HL-60/S4 (cell line): Measurements from ENCODE around the gene GVQW3.

Experiments used
- in situ Hi-C: fragments of 300-500 bp; cut with MboI; formaldehyde crosslinking; loops from 2 replicates; pipeline ENCODE4 v1.14.3; 2022; ENCODE audit warnings: low sequenced_read_pairs

Gene GVQW3

GRCh38 chr11:76444384-76445120 lies 63.4 kb downstream of the GVQW3 start, which contains the start of gene EMSY:
EMSY (plus strand) TSS chr11:76445018; CDS start chr11:76446939, 1,921 bp downstream.
- in situ Hi-C loops: no loop called here

- in situ Hi-C loops: no loop called here
Measured at GRCh38 chr11:76445121-76446084, 64.3 kb downstream of the GVQW3 start.

- in situ Hi-C loops: no loop called here
Measured at GRCh38 chr11:76448506-76448905, 67.4 kb downstream of the GVQW3 start.

GRCh38 chr11:76453248-76453647 lies 72.1 kb downstream of the GVQW3 start:
- in situ Hi-C loops: no loop called here

- in situ Hi-C loops: no loop called here
Measured at GRCh38 chr11:76455331-76455730, 74.2 kb downstream of the GVQW3 start.

DNA sequence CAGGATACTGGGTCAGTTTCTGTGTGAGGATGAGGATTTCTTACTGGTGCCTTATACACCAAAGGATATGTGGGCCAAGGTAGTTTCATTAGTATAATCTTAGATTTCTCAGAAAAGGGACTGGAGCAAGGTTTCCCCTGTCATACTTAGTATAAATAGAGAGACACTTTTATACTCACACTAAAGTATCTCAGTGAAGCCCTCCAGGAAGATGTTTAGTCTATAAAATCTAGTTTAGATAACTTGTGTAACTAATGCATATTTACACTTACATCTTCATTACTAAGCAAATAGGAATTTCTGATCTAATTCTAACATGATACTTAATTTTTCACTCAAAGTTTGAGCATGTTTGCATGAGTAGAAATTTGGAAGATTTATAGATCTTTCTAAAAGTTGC lies 74.8 kb downstream of the GVQW3 start:
- in situ Hi-C loops: no loop called here

GRCh38 chr11:76456571-76456970 lies 75.4 kb downstream of the GVQW3 start:
- in situ Hi-C loops: no loop called here
